ENCODE results near the gene CTBP2. TPM values are rescaled to one million over a fixed set of nuclear protein-coding genes. Genes with fewer than 3 reads are reported as not detected.

Gene CTBP2
- total RNA-seq, 4 donors from 2014 or later = 74.8 to 103 (median 79.2) TPM

GRCh38 chr10:125106586-125106985, 53.8 kb downstream of the CTBP2 start:
- H3K36me3 ChIP-seq = peaks cover 0 to 67% of the 10 kb centered on the region in 2 donors
- WGBS, 2 donors (ENCODE audit: low coverage in 1 of 2) = 80% methylated on average over 1 of the region's 9 CpGs; no CpG with 5 or more reads in 1 of the 2 donors
- ATAC-seq = no peak

GRCh38 chr10:125105706-125106255, 54.6 kb downstream of the CTBP2 start:
- Histone ChIP-seq H3K27me3 (no peaks in the 10 kb centered on the region), H3K9me3 (no peaks in the 10 kb centered on the region), H3K36me3 (peaks cover 0 to 72% of the 10 kb centered on the region in 2 donors), H3K4me1 (peaks cover 0 to 71% (median 9%) of the 10 kb centered on the region in 3 donors), H3K4me3 (no peak overlapping the region), H3K27ac (no peak overlapping the region)
- ATAC-seq = no peak
- TF ChIP-seq EP300 (IDR thresholded peaks at IDR 0.05) = no peak
- no peak for TF ChIP-seq CTCF (IDR thresholded peaks at IDR 0.05)
- no peak for TF ChIP-seq POLR2A (IDR thresholded peaks at IDR 0.05)
- TF ChIP-seq POLR2AphosphoS5 (IDR thresholded peaks at IDR 0.05) = no peak
- 63 to 76% methylated on average over 1 to 3 of the region's 9 CpGs for WGBS, 2 donors (ENCODE audit: low coverage in 1 of 2)

More at GRCh38 chr10:125106586-125106985, 53.8 kb downstream of the CTBP2 start:
- Histone ChIP-seq H3K27me3 (no peaks in the 10 kb centered on the region), H3K9me3 (no peaks in the 10 kb centered on the region), H3K4me3 (no peak overlapping the region), H3K27ac (no peak overlapping the region), H3K4me1 (peaks cover 0 to 72% (median 11%) of the 10 kb centered on the region in 3 donors)
- no peak for TF ChIP-seq CTCF (IDR thresholded peaks at IDR 0.05)
- TF ChIP-seq EP300 (IDR thresholded peaks at IDR 0.05) = no peak
- TF ChIP-seq POLR2AphosphoS5 (IDR thresholded peaks at IDR 0.05) = no peak
- no peak for TF ChIP-seq POLR2A (IDR thresholded peaks at IDR 0.05)

- no peak overlapping the region for H3K4me3 ChIP-seq
- peaks cover 0 to 66% (median 9%) of the 10 kb centered on the region in 3 donors for H3K4me1 ChIP-seq
- no peak for TF ChIP-seq EP300 (IDR thresholded peaks at IDR 0.05)
- no peak for TF ChIP-seq POLR2AphosphoS5 (IDR thresholded peaks at IDR 0.05)
- TF ChIP-seq POLR2A (IDR thresholded peaks at IDR 0.05) = no peak
- no peak for TF ChIP-seq CTCF (IDR thresholded peaks at IDR 0.05)
- no peak overlapping the region for H3K27ac ChIP-seq
- peaks cover 0 to 65% of the 10 kb centered on the region in 2 donors for H3K36me3 ChIP-seq
- H3K9me3 ChIP-seq = no peaks in the 10 kb centered on the region
- no peaks in the 10 kb centered on the region for H3K27me3 ChIP-seq
- ATAC-seq = no peak
Measured at GRCh38 chr10:125105155-125105554, 55.2 kb downstream of the CTBP2 start.

GRCh38 chr10:125104559-125104958, 55.8 kb downstream of the CTBP2 start:
- Histone ChIP-seq H3K4me1 (peaks cover 0 to 66% (median 9%) of the 10 kb centered on the region in 3 donors), H3K27me3 (no peaks in the 10 kb centered on the region), H3K9me3 (no peaks in the 10 kb centered on the region), H3K36me3 (peaks cover 0 to 59% of the 10 kb centered on the region in 2 donors), H3K4me3 (no peak overlapping the region), H3K27ac (no peak overlapping the region)
- no peak for ATAC-seq
- WGBS, 2 donors (ENCODE audit: low coverage in 1 of 2) = 61 to 85% methylated on average over 6 to 10 of the region's 10 CpGs
- no peak for TF ChIP-seq POLR2A (IDR thresholded peaks at IDR 0.05)
- no peak for TF ChIP-seq EP300 (IDR thresholded peaks at IDR 0.05)
- no peak for TF ChIP-seq CTCF (IDR thresholded peaks at IDR 0.05)
- TF ChIP-seq POLR2AphosphoS5 (IDR thresholded peaks at IDR 0.05) = no peak

GRCh38 chr10:125103924-125104323, 56.4 kb downstream of the CTBP2 start:
- H3K4me1 ChIP-seq = peaks cover 0 to 70% (median 9%) of the 10 kb centered on the region in 3 donors
- no peak for ATAC-seq
- WGBS, 2 donors (ENCODE audit: low coverage in 1 of 2) = 80 to 87% methylated on average over 9 to 12 of the region's 17 CpGs

More at GRCh38 chr10:125103924-125104323, 56.4 kb downstream of the CTBP2 start:
- TF ChIP-seq EP300 (IDR thresholded peaks at IDR 0.05) (no peak), CTCF (IDR thresholded peaks at IDR 0.05) (no peak), POLR2AphosphoS5 (IDR thresholded peaks at IDR 0.05) (no peak), POLR2A (IDR thresholded peaks at IDR 0.05) (no peak)
- Histone ChIP-seq H3K9me3 (no peaks in the 10 kb centered on the region), H3K36me3 (peaks cover 0 to 53% of the 10 kb centered on the region in 2 donors), H3K27ac (no peak overlapping the region), H3K4me3 (no peak overlapping the region), H3K27me3 (no peaks in the 10 kb centered on the region)

All from gastroesophageal sphincter (tissue), 4 donors.